H1 (cell line): ENCODE data around the gene SV2B. TPM values are rescaled to one million over a fixed set of nuclear protein-coding genes. Genes with fewer than 3 reads are reported as not detected.

Experiments used
- CTCF ChIA-PET: fragments of 300-600 bp; sonication (Branson Sonifier 250); formaldehyde crosslinking; loops from one replicate; lab custom pipeline; 2021; ENCODE audit not compliant: partially characterized antibody; lab: Charles Lee
- POLR2A ChIA-PET: fragments of 300-600 bp; sonication (Branson Sonifier 250); formaldehyde crosslinking; loops from one replicate; lab custom pipeline; 2021; ENCODE audit warnings: inconsistent platforms; ENCODE audit not compliant: partially characterized antibody; lab: Charles Lee
- DNase-seq, 2 experiments: peaks; one replicate each; pipeline versions ENCODE4 v3.0.0 to v3.0.0-alpha.2; 2010 to 2022; ENCODE audit warnings: low spot score in 2 of 2, low read depth in 1 of 2, mixed read lengths in 1 of 2
- FAIRE-seq: peaks from 2 replicates; lab custom pipeline; 2011; peaks lifted over from hg19 to GRCh38; lab: Jason Lieb, UNC
- H2AFZ ChIP-seq: 2 replicates; pipeline ENCODE4 v1.8.1; 2012; ENCODE audit warnings: low read length, inconsistent platforms
- H2AK5ac ChIP-seq: 2 replicates; pipeline ENCODE4 v1.6.1; 2013; ENCODE audit warnings: low read depth, low read length
- H2BK120ac ChIP-seq: replicated peaks from 2 replicates; pipeline ENCODE3; 2013; ENCODE audit warnings: low read depth, low read length, inconsistent platforms
- H2BK12ac ChIP-seq: 2 replicates; pipeline ENCODE4 v1.6.1; 2013; ENCODE audit warnings: low read depth, low read length
- H2BK15ac ChIP-seq: 2 replicates; pipeline ENCODE4 v1.6.1; 2013; ENCODE audit warnings: low read length
- H2BK20ac ChIP-seq: 2 replicates; pipeline ENCODE4 v1.6.1; 2013; ENCODE audit warnings: low read length
- H2BK5ac ChIP-seq: 2 replicates; pipeline ENCODE4 v1.6.1; 2013; ENCODE audit warnings: low read depth, low read length
- H3K14ac ChIP-seq: 2 replicates; pipeline ENCODE4 v1.6.1; 2013; ENCODE audit warnings: inconsistent platforms; ENCODE audit not compliant: insufficient read length
- H3K18ac ChIP-seq: 2 replicates; pipeline ENCODE4 v1.6.1; 2013; ENCODE audit warnings: low read length; ENCODE audit errors: extremely low read depth
- H3K23ac ChIP-seq: 2 replicates; pipeline ENCODE4 v1.6.1; 2013; ENCODE audit warnings: inconsistent platforms; ENCODE audit not compliant: insufficient read length
- H3K23me2 ChIP-seq: 2 replicates; pipeline ENCODE4 v1.6.1; 2013; ENCODE audit warnings: low read depth, low read length
- H3K27ac ChIP-seq: 2 replicates; pipeline ENCODE4 v1.6.1; 2011; ENCODE audit warnings: low read depth, low read length, inconsistent platforms
- H3K27me3 ChIP-seq, 4 experiments: replicated peaks in 1 of 4; 1 replicate in 1 of 4; 2 replicates in 3 of 4; pipeline versions ENCODE4 v1.6.1 to v1.8.1; 2011 to 2013; ENCODE audit warnings: low read length in 3 of 4, mild to moderate bottlenecking in 3 of 4, inconsistent platforms in 2 of 4, mixed read lengths in 2 of 4, moderate library complexity in 1 of 4; ENCODE audit not compliant: control insufficient read depth in 3 of 4, insufficient read depth in 3 of 4; ENCODE audit errors: extremely low read depth in 1 of 4
- H3K36me3 ChIP-seq, 4 experiments: 2 replicates each; pipeline versions ENCODE4 v1.6.1 to v1.8.1; 2011 to 2013; ENCODE audit warnings: mild to moderate bottlenecking in 4 of 4, low read length in 3 of 4, moderate library complexity in 2 of 4, control low read depth in 1 of 4, inconsistent platforms in 1 of 4; ENCODE audit not compliant: insufficient read depth in 4 of 4, control insufficient read depth in 2 of 4
- H3K4ac ChIP-seq: replicated peaks from 2 replicates; pipeline ENCODE3; 2013; ENCODE audit warnings: low read length, low read depth, mixed read lengths, inconsistent platforms; ENCODE audit not compliant: insufficient read length
- H3K4me1 ChIP-seq, 4 experiments: replicated peaks in 1 of 4; 1 replicate in 1 of 4; 2 replicates in 3 of 4; pipeline versions ENCODE4 v1.6.1 to v1.8.1; 2011 to 2013; ENCODE audit warnings: low read length in 3 of 4, inconsistent platforms in 2 of 4, mixed read lengths in 1 of 4; ENCODE audit not compliant: insufficient read depth in 4 of 4, control insufficient read depth in 3 of 4
- H3K4me2 ChIP-seq, 2 experiments: 2 replicates each; pipeline versions ENCODE4 v1.6.1 to v1.8.1; 2011 to 2013; ENCODE audit warnings: low read depth in 2 of 2, low read length in 2 of 2, control low read depth in 1 of 2, inconsistent platforms in 1 of 2, mild to moderate bottlenecking in 1 of 2; ENCODE audit not compliant: insufficient read depth in 1 of 2
- H3K4me3 ChIP-seq, 4 experiments: fragments of 200-600, 300-600 bp in 1 of 4; sonication (generic), shearing (Covaris generic), sonication (Bioruptor Twin) in 1 of 4; 2 replicates each; pipeline versions ENCODE4 v1.5.1 to v1.8.1; 2011 to 2016; ENCODE audit warnings: low read length in 4 of 4, low read depth in 3 of 4, control low read depth in 2 of 4, inconsistent platforms in 2 of 4, mild to moderate bottlenecking in 2 of 4, mixed read lengths in 1 of 4, moderate library complexity in 1 of 4; ENCODE audit not compliant: insufficient read depth in 2 of 4; ENCODE audit errors: extremely low read depth in 1 of 4
- H3K56ac ChIP-seq: replicated peaks from 2 replicates; pipeline ENCODE3; 2013; ENCODE audit warnings: low read depth, mild to moderate bottlenecking, mixed read lengths, low read length, inconsistent platforms; ENCODE audit not compliant: insufficient read length
- H3K79me1 ChIP-seq: 2 replicates; pipeline ENCODE4 v1.6.1; 2013; ENCODE audit warnings: low read depth, low read length, control low read depth
- H3K79me2 ChIP-seq, 2 experiments: 2 replicates each; pipeline versions ENCODE4 v1.6.1 to v1.8.1; 2012 to 2013; ENCODE audit warnings: low read length in 2 of 2, mild to moderate bottlenecking in 2 of 2, inconsistent platforms in 1 of 2; ENCODE audit not compliant: insufficient read depth in 2 of 2, control insufficient read depth in 1 of 2
- H3K9ac ChIP-seq, 4 experiments: replicated peaks in 1 of 4; 1 replicate in 1 of 4; 2 replicates in 3 of 4; pipeline versions ENCODE4 v1.6.1 to v1.8.1; 2011 to 2013; ENCODE audit warnings: low read depth in 3 of 4, low read length in 3 of 4, control low read depth in 2 of 4, mild to moderate bottlenecking in 2 of 4, moderate library complexity in 2 of 4, inconsistent platforms in 1 of 4; ENCODE audit errors: extremely low read depth in 1 of 4
- H3K9me3 ChIP-seq, 2 experiments: 2 replicates each; pipeline versions ENCODE4 v1.6.1 to v1.8.1; 2012 to 2013; ENCODE audit warnings: mild to moderate bottlenecking in 2 of 2, moderate library complexity in 2 of 2, control low read depth in 1 of 2, inconsistent platforms in 1 of 2, low read depth in 1 of 2, low read length in 1 of 2, mixed read lengths in 1 of 2; ENCODE audit not compliant: insufficient read depth in 2 of 2
- H4K20me1 ChIP-seq, 2 experiments: replicated peaks in 1 of 2; 2 replicates each; pipeline versions ENCODE3 to v1.8.1; 2011 to 2013; ENCODE audit warnings: inconsistent platforms in 2 of 2, low read length in 2 of 2, mild to moderate bottlenecking in 1 of 2; ENCODE audit not compliant: insufficient read depth in 2 of 2, control insufficient read depth in 1 of 2
- H4K5ac ChIP-seq: 2 replicates; pipeline ENCODE4 v1.6.1; 2013; ENCODE audit warnings: low read length, low read depth, mixed read lengths, inconsistent platforms; ENCODE audit not compliant: insufficient read length
- H4K8ac ChIP-seq: 2 replicates; pipeline ENCODE4 v1.8.0; 2013; ENCODE audit warnings: mild to moderate bottlenecking, moderate library complexity, low read length, inconsistent platforms; ENCODE audit not compliant: insufficient read depth; ENCODE audit errors: extremely low read depth
- H4K91ac ChIP-seq: replicated peaks from 2 replicates; pipeline ENCODE3; 2013; ENCODE audit warnings: low read length, mixed read lengths, inconsistent platforms; ENCODE audit not compliant: insufficient read length
- BRCA1 ChIP-seq: IDR thresholded peaks from 2 replicates; pipeline ENCODE4 v1.6.1; 2012; ENCODE audit warnings: low read depth, low read length, improper control_type of control experiment
- CBX5 ChIP-seq: fragments of 300-800, 300-1000 bp; sonication (generic); IDR thresholded peaks from 2 replicates; pipeline ENCODE4 v1.7.1; 2016; ENCODE audit warnings: antibody characterized with exemption, low read length, low read depth
- JUND ChIP-seq: IDR thresholded peaks from 2 replicates; pipeline ENCODE4 v1.6.1; 2011; ENCODE audit warnings: mild to moderate bottlenecking, improper control_type of control experiment, low read length
- KDM4A ChIP-seq: IDR thresholded peaks from one replicate; pipeline ENCODE4 v1.7.1; 2012; ENCODE audit warnings: low read depth, mild to moderate bottlenecking, moderate library complexity, low read length, inconsistent platforms; ENCODE audit not compliant: severe bottlenecking
- KDM5A ChIP-seq: fragments of 200-600 bp; IDR thresholded peaks from 2 replicates; pipeline ENCODE4 v1.7.1; 2012; ENCODE audit warnings: mild to moderate bottlenecking, low read length, inconsistent platforms, mixed read lengths
- POLR2A ChIP-seq, 2 experiments: IDR thresholded peaks; 1 replicate in 1 of 2; 2 replicates in 1 of 2; pipeline ENCODE4 v1.6.1; 2011; ENCODE audit warnings: low read depth in 2 of 2, low read length in 2 of 2, mild to moderate bottlenecking in 2 of 2; ENCODE audit errors: control extremely low read depth in 1 of 2
- RNF2 ChIP-seq: fragments of 200-900, 300-1000 bp; sonication (generic); IDR thresholded peaks from 2 replicates; pipeline ENCODE4 v1.7.1; 2016; ENCODE audit warnings: borderline replicate concordance, low read depth, mild to moderate bottlenecking, antibody characterized with exemption, low read length; ENCODE audit not compliant: poor library complexity, severe bottlenecking; ENCODE audit errors: missing control alignments
- RXRA ChIP-seq: IDR thresholded peaks from 2 replicates; pipeline ENCODE4 v1.6.1; 2011; ENCODE audit warnings: low read depth, mild to moderate bottlenecking, low read length, moderate library complexity; ENCODE audit not compliant: insufficient read depth
- SIN3A ChIP-seq, 2 experiments: IDR thresholded peaks in 1 of 2; conservative IDR thresholded peaks in 1 of 2; 2 replicates each; pipeline ENCODE4 v1.6.1; 2011 to 2012; ENCODE audit warnings: low read length in 2 of 2, improper control_type of control experiment in 1 of 2, low read depth in 1 of 2, mild to moderate bottlenecking in 1 of 2
- TAF1 ChIP-seq: IDR thresholded peaks from 2 replicates; pipeline ENCODE4 v1.6.1; 2011; ENCODE audit warnings: mild to moderate bottlenecking, low read depth, low read length
- TAF7 ChIP-seq: optimal IDR thresholded peaks from 2 replicates; pipeline ENCODE3; 2011; ENCODE audit warnings: low read depth, mild to moderate bottlenecking, inconsistent platforms, low read length, moderate library complexity, borderline replicate concordance
- TBP ChIP-seq: IDR thresholded peaks from 2 replicates; pipeline ENCODE4 v1.6.1; 2011; ENCODE audit warnings: low read depth, low read length, improper control_type of control experiment
- ZNF274 ChIP-seq: IDR thresholded peaks from 2 replicates; pipeline ENCODE4 v1.7.0; 2012; ENCODE audit warnings: low read length, borderline replicate concordance; ENCODE audit errors: extremely low read depth
- WGBS, 2 experiments: shearing (Covaris generic) in 1 of 2; methylation state at CpG; one replicate each; pipeline versions ENCODE4 v1.1.6 to v1.1.7; 2013 to 2015; ENCODE audit warnings: low lambda C conversion rate in 2 of 2, mixed read lengths in 2 of 2, inconsistent platforms in 1 of 2, low coverage in 1 of 2, missing lambda C conversion rate in 1 of 2; ENCODE audit not compliant: insufficient replicate concordance in 2 of 2, insufficient coverage in 1 of 2, insufficient read length in 1 of 2; ENCODE audit errors: extremely low coverage in 1 of 2, missing lambda C conversion rate in 1 of 2; 5-methylcytosine and 5-hydroxymethylcytosine counted together
- polyA plus RNA-seq, 7 experiments: library from polyadenylated mRNA; depleted of rRNA in 3 of 7; stranded (reverse) in 5 of 7; unstranded in 2 of 7; fragments of >200 nt in 5 of 7; fragments of 200-250 nt in 2 of 7; gene quantifications; 1 replicate in 5 of 7; 2 replicates in 1 of 7; 4 replicates in 1 of 7; pipeline versions ENCODE4 v1.2.1 to v1.2.3, GENCODE V29; 2011 to 2013; ENCODE audit warnings: missing spikeins in 2 of 7, mixed read lengths in 2 of 7
- total RNA-seq: library from RNA; stranded (reverse); fragmentation: NEBNext Ultra II Directional; extraction: Animal tissue kit (Norgen Biotek cat#: 25700); gene quantifications from 2 replicates; pipeline ENCODE4 v1.2.1, GENCODE V29; 2021

SV2B gene
- total and polyA plus RNA-seq, 2 of the 8 experiments (the other 6 are each of a cell fraction or from before 2014, with no cell fraction given): 0.09 to 0.20 TPM

- Histone ChIP-seq H3K79me2 (no peaks in the 10 kb centered on the region), H2BK12ac (no peak overlapping the region), H3K4me3 (no peak overlapping the region), H3K4me1 (no peaks in the 10 kb centered on the region), H3K9ac (no peak overlapping the region), H3K79me1 (no peaks in the 10 kb centered on the region), H2AFZ (no peak overlapping the region), H3K36me3 (no peaks in the 10 kb centered on the region), H4K5ac (no peak overlapping the region), H4K8ac (no peak overlapping the region), H3K56ac (no peak overlapping the region), H4K91ac (no peak overlapping the region), H2AK5ac (no peak overlapping the region), H2BK5ac (no peak overlapping the region), H3K14ac (no peak overlapping the region), H2BK15ac (no peak overlapping the region), H4K20me1 (no peaks in the 10 kb centered on the region), H3K9me3 (peaks cover 4 to 13% of the 10 kb centered on the region in 2 experiments; a peak in 3 of 4 replicates), H3K27ac (no peak overlapping the region), H2BK20ac (no peak overlapping the region), H2BK120ac (no peak overlapping the region), H3K4ac (no peak overlapping the region), H3K23ac (no peak overlapping the region), H3K27me3 (no peaks in the 10 kb centered on the region; a peak in 1 of 7 replicates), H3K23me2 (no peaks in the 10 kb centered on the region), H3K4me2 (no peak overlapping the region), H3K18ac (no peak overlapping the region)
- ChIA-PET CTCF (interaction anchor here (0.9 to 5.0 kb wide), 8 partner anchors 10 to 222 kb away, joined by 3 to 47 read pairs (median 6); no protein-coding TSS in a partner anchor), POLR2A (no interaction called here)
- no peak for TF ChIP-seq JUND
- no peak for TF ChIP-seq KDM5A
- TF ChIP-seq CBX5: no peak
- no peak for TF ChIP-seq ZNF274
- TF ChIP-seq BRCA1: no peak
- no peak for TF ChIP-seq SIN3A (conservative IDR thresholded peaks at IDR 0.05 in 1 of 2, IDR thresholded peaks at IDR 0.05 in 1 of 2; ENCODE audit: low read depth in 1 of 2, low read length in 2 of 2)
- TF ChIP-seq POLR2A (IDR thresholded peaks at IDR 0.05; ENCODE audit: control extremely low read depth in 1 of 2, low read depth in 2 of 2, low read length in 2 of 2): no peak
- no peak for TF ChIP-seq KDM4A
- TF ChIP-seq RNF2: no peak
- no peak for TF ChIP-seq TAF7
- TF ChIP-seq RXRA: no peak
- no peak for TF ChIP-seq TAF1
- TF ChIP-seq TBP: no peak
- 78% methylated on average over 2 of the region's 2 CpGs; no CpG with 5 or more reads in 1 of the 2 experiments for WGBS, 2 experiments
- DNase-seq: no peak
- no peak for FAIRE-seq
These were observed 33.0 kb upstream of the SV2B start for GRCh38 chr15:91067036-91067435.
